Fibroblast of skin of left biceps (primary cell): Measurements from ENCODE around the gene PP2D1.
"Not testable (repeated sequence)": the region's sequence is repeated elsewhere in the genome, so short reads cannot be mapped to it uniquely, and the experiment has no call there.

Experiments used
- DNase-seq, 2 experiments: peaks; one replicate each; pipeline ENCODE4 v3.0.0-alpha.2; 2013; ENCODE audit warnings: low read depth in 2 of 2

Gene PP2D1, protein sequence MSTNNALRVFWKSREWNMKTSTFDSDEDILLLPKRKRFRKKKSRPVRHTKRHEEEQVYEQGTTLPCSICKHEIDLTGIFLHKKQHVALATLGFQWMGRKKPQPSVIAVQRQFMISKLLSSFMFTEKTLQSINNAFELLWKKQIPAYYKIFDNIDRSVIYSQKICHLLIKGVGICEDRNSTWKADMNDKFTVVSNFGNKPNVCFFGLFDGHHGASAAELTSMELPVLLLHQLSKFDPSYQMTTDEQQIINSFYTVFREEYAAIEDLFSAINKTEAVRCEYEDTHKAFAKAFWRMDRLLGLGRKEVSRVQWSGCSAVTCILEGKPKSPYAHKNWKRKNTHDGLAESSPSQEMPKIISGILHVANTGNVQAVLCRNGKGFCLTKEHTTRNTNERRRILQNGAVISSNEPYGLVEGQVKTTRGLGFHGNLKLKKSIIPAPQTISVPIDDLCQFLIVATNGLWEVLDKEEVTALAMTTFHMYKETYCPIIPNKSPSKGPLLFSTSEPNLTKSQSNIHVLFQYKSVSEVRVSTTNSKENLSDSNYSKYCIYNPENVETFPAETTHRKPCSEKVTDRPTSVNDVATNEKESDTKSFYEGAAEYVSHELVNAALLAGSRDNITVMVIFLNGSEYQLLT

DNA sequence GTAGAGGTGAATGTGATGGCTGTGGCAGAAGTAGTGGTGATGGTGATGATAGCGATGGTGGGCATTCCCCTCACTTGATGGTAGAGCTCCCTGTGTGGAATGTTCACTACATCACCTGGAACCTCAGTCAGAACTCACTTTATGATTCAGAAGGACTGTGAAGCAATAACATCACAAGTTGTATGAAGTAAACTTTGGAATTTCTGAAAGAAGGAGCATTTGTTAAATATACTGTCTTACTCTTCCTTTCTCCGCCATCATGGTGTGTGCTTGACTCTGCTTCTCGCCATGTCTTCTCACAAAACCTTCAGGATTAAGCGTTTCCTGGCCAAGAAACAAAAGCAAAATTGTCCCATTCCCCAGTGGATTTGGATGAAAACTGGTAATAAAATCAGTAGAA is at the start of gene PP2D1:
Gene PP2D1 (minus strand): TSS at position 101 of the 400 bp plus-strand sequence. CDS start 192 bp downstream, outside the sequence.
- DNase-seq = no peak

GRCh38 chr3:20060974-20061685 is 49.1 kb upstream of the PP2D1 start:
- DNase-seq = no peak

DNA sequence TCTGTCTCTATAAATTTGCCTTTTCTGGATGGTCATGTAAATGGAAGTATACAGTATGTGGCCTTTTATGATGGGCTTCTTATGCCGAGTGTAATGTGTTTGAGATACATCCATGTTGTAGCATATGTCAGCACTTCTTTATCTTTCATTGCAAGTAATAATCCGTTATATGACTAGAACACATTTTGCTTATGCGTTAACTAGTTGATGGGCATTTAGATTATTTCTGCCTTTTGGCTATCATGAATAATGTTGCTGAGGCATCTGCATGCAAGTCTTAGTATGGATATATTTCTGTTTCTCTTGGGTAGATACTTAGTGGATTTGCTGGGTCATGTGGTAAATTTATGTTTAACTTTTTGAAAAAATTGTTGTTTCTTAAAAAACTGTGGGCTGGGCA is 47.9 kb upstream of the PP2D1 start:
- DNase-seq = no peak

DNA sequence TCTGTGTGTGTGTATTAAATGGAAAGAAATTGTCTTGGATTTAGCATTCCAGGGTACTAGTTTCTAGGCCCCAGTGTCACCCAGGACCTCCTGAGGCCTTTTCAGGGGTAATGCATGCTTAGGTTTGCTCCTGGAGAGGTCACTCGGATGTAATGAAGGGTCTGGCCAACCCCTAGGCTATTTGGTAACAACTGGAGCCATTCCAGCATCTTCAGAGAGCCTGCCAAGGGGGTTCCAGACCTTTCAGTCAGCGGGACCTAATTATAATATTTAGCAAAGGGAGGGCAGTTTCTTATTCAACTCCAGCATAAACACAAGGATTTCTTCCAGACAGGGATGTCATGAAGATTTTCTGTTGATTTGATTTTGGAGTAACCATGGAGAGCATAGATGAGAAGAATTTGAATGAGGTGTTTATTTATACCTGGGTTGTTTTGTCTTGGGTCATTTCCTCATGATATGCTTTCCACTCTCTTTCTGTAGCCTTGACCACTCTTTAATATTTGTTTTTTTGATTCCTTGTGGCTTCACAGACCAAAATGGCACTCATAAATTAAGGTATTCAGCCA is 45.6 kb upstream of the PP2D1 start:
- no peak for DNase-seq

DNA sequence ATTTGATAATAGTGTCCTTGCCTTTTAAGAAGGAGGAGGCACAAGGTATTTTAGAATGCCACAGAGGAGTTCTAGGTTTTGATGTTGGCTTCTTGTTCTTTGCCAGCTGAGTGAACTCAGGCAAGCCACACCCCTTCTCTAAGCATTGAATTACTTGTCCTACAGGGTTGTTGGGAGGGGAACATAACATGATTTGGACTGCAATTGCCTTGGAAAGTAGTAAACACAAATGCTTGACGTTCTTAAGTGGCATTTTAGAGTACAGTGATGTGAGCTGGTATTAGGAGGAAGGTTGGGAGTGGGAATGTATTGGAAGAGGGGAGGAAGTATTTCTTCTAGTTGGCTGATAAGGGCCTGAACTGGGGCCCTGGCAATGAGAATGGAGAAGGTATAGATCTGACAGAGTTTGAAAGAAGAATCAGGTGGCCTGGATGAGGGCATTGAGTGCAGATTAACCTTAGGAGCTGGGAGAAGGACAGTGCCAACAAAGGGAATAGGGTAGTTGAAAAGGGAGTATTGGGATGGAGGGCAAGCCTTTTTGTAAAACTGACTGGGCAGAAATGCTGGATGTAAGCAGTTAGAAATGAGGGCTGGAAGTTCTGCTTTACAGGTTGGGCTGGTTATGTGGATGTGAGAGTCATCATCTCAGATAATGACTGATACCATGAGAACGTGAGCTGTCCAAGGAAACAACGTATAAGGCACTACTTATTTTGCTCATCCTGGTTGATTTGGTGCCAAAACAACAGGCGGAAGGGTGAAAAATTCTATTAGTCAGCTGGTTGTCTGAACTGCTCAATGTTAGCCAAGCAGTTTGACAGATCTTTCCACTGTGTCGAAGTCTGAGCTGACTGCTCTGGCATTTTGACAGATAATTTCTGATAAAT is 44.9 kb upstream of the PP2D1 start:
- no peak for DNase-seq

DNA sequence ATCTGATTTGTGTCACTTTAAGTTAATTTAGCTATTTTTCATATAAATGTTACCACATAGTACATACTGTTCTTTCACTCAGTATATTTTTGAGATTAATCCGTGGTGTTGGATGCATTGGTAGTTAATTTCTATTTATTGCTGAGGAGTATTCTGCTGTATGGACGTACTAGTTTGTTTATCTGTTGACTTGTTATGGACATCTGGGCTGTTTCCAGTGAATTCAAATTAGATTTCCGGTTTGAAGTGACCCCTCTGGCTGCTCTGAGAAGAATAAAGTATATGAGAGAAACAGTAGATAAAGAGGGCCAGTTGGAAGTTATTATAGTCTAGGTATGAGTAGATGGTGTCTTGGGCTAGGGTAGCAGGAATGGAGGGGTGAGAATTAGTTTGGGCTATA is 43.8 kb upstream of the PP2D1 start:
- no peak for DNase-seq

GRCh38 chr3:20055020-20055775 is 43.1 kb upstream of the PP2D1 start:
- DNase-seq = no peak

DNA sequence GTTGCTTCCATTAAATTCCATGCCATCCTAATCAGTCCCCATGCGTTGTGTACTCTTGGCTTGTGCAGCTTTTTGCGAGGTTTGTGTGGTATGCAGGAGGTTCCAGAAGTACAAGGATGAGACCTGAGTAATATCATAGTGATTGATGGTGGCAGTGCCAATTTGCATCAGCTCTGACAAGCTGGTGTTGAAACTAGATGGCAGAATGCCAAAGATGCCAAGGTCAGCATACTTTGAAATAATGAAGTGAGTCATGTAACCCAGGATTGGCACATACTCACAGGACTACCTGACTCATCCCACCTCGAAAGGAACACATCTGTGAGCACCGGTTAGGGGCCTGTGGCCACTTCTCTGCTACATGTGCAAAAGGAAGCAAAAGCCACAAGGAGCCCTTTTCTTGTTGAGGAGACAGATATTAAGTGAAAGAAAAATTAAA is 42.5 kb upstream of the PP2D1 start:
- no peak for DNase-seq

DNA sequence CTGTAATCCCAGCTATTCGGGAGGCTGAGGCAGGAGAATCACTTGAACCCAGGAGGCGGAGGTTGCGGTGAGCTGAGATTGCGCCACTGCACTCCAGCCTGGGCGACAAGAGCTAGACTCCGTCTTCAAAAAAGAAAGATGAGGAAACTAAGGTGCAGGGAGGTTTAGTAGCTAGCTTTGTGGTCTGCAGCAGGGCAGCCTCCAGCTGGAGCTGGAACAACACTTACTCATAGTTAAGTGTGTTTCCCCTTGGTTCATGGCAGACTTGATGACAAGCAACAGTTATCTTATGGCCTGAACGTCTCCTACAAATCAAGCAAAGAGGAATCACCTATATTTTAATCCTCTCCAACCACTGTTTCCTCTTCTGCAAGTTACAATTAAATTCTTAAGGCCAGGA is 40.8 kb upstream of the PP2D1 start:
- no peak for DNase-seq

- DNase-seq = no peak
Measured at GRCh38 chr3:20051123-20051806, 39.2 kb upstream of the PP2D1 start.

GRCh38 chr3:20047976-20048883 is 36.2 kb upstream of the PP2D1 start:
- no peak for DNase-seq

DNA sequence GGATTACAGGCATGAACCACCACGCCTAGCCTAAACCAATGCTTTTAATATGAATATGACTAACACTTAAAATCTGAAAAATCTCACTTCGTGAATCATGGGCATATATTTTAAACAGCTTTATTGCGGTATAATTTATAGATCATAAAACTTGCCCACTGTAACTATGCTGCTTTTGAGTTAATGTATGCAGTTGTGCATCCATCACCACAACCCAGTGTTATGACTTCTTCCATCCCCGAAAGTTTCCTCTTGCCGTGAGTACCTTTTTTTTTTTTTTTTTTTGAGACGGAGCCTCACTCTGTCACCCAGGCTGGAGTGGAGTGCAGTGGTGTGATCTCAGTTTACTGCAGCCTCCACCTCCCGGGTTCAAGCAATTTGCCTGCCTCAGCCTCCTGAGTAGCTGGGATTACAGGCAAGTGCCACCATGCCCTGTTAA is 35.3 kb upstream of the PP2D1 start:
- DNase-seq = no peak

GRCh38 chr3:20046556-20046955 is 34.5 kb upstream of the PP2D1 start:
- no peak for DNase-seq

GRCh38 chr3:20045141-20045540 is 33.1 kb upstream of the PP2D1 start:
- not testable (repeated sequence) for DNase-seq

DNA sequence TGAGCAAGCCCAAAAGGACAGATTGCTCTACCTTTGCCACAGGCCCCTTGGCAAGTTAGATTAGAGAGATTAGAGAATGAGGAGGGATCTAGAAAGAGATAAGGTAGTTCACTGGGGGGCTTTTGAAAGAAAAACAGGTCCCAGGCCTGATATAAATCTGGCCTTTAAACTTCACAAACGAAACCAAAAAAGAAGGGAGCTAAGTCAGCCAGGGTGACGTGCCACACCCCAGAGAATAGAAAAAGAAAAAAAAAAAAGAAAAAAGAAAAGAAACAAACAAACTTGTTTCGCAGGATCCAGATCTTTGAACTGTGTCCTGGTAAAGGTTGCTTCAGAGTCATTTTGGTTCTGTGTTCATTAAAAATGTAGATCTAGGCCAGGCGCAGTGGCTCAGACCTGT is 31.8 kb upstream of the PP2D1 start:
- no peak for DNase-seq

DNA sequence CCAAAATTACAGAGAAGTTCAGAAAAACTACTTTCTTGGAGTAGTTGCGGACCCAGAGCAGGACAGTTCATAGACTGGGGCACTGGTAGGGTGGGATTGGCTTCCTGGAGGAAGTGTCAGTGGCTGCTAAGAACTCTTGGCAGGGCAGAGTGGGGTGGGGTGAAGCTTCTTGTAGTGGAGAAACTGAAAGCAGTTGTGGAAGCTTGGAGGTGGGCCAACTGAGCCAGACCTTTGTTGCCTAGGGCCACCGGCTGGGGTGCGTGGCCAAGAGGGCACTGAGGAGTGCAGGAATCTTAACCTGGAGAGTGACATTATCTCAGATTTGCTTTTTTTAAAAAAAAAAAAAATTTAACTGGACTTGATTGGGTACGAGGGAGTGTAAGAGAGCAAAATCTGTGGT is 31.3 kb upstream of the PP2D1 start:
- DNase-seq = no peak

GRCh38 chr3:20042331-20042730 is 30.3 kb upstream of the PP2D1 start:
- no peak for DNase-seq

- no peak for DNase-seq
Measured at GRCh38 chr3:20041197-20041780, 29.2 kb upstream of the PP2D1 start.
